Activated T-cell treated with anti-CD3 and anti-CD28 coated beads for 48 hours (primary cell): ENCODE data around the gene JAKMIP1.

Experiments used
- DNase-seq: peaks from one replicate; pipeline ENCODE4 v3.0.0-alpha.2; 2020; ENCODE audit warnings: low read depth

JAKMIP1 gene

GRCh38 chr4:6201580-6202091, 1.3 kb upstream of the JAKMIP1 start:
- no peak for DNase-seq

- DNase-seq: no peak
Observed at GRCh38 chr4:6200922-6201362, 593 bp upstream of the JAKMIP1 start.

- DNase-seq: peak; percentile 16
Observed at GRCh38 chr4:6199422-6199921, 877 bp downstream of the JAKMIP1 start.

- DNase-seq: peak; percentile 21
Observed at GRCh38 chr4:6198768-6199421, 1.5 kb downstream of the JAKMIP1 start.

- DNase-seq: peak; percentile 70
Observed at GRCh38 chr4:6198278-6198677, 2.1 kb downstream of the JAKMIP1 start.

GRCh38 chr4:6197433-6198174, 2.7 kb downstream of the JAKMIP1 start:
- no peak for DNase-seq

GRCh38 chr4:6196871-6197270, 3.5 kb downstream of the JAKMIP1 start:
- no peak for DNase-seq

- no peak for DNase-seq
Observed at GRCh38 chr4:6196324-6196723, 4.0 kb downstream of the JAKMIP1 start.

GRCh38 chr4:6195602-6196319, 4.6 kb downstream of the JAKMIP1 start:
- no peak for DNase-seq

- DNase-seq: no peak
Observed at GRCh38 chr4:6194458-6195195, 5.7 kb downstream of the JAKMIP1 start.

GRCh38 chr4:6193399-6193798, 7.0 kb downstream of the JAKMIP1 start:
- no peak for DNase-seq

- no peak for DNase-seq
Observed at GRCh38 chr4:6192245-6192644, 8.1 kb downstream of the JAKMIP1 start.

GRCh38 chr4:6191448-6192130, 8.8 kb downstream of the JAKMIP1 start:
- no peak for DNase-seq

GRCh38 chr4:6190486-6190885, 9.9 kb downstream of the JAKMIP1 start:
- no peak for DNase-seq

- no peak for DNase-seq
Observed at GRCh38 chr4:6189511-6189910, 10.8 kb downstream of the JAKMIP1 start.

- DNase-seq: no peak
Observed at GRCh38 chr4:6188687-6189305, 11.6 kb downstream of the JAKMIP1 start.

- no peak for DNase-seq
Observed at GRCh38 chr4:6184169-6184568, 16.2 kb downstream of the JAKMIP1 start.

- no peak for DNase-seq
Observed at GRCh38 chr4:6183740-6184139, 16.6 kb downstream of the JAKMIP1 start.

- DNase-seq: no peak
Observed at GRCh38 chr4:6182376-6183280, 17.7 kb downstream of the JAKMIP1 start.
